ENCODE measurements around the gene SRGAP2B.
"Not testable (repeated sequence)": the region's sequence is repeated elsewhere in the genome, so short reads cannot be mapped to it uniquely, and the experiment has no call there.

The SRGAP2B gene

GRCh38 chr1:144940054-144940453 is 155.1 kb downstream of the SRGAP2B start:
- DNase-seq = not testable (repeated sequence)

GRCh38 chr1:144938627-144939026 is 156.5 kb downstream of the SRGAP2B start:
- DNase-seq = not testable (repeated sequence)

DNA sequence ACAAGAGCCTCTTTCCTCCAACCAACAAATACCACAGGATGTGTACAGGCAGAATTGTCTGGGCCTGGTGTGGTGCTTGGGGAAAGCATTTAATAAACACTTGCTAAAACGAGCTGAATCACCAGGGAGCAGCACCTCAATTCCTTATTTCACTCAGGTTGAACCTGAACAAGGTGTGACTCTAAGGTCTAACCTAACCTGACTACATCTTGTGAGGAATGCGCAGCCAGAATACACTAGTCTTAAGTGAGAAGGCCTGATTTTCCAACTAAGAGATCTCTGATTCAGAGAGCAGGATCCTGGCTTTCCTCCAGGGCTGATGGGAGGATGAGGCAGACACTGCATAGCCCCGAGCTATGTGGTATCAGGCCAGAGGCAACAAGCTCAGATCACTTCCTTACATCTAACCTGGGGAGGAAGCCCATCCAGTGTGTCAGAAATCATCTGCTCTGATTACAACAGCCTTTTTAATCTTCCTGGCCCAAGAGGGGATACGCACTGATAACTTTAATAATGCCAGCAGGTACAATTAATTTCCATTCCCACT is 158.9 kb downstream of the SRGAP2B start:
- not testable (repeated sequence) for DNase-seq

GRCh38 chr1:144935310-144935709 is 159.8 kb downstream of the SRGAP2B start:
- DNase-seq = not testable (repeated sequence)

- DNase-seq = not testable (repeated sequence)
These were observed 162.1 kb downstream of the SRGAP2B start for GRCh38 chr1:144933014-144933413.

GRCh38 chr1:144932153-144932552 is 163.0 kb downstream of the SRGAP2B start:
- DNase-seq = not testable (repeated sequence)

DNA sequence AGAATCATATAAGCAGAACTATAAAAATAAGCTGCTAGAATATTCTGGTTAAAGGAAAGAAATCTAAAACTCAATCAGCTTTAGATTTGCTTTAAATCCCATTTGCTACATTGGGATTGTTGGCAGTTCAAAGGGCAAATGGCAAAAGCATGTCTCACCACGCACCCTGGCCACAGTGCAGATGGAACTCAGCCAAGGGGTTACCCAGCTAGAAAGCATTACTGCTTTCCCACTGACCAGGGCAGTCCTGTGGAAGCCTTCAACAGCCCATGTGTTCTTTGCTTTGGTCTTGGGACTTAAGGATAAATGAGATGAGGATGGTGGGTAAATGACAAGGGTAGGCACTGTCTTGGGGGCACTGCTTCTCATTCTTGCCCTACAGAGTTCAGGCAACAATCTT is 163.6 kb downstream of the SRGAP2B start:
- not testable (repeated sequence) for DNase-seq

GRCh38 chr1:144930085-144930777 is 164.9 kb downstream of the SRGAP2B start:
- DNase-seq = not testable (repeated sequence)

DNA sequence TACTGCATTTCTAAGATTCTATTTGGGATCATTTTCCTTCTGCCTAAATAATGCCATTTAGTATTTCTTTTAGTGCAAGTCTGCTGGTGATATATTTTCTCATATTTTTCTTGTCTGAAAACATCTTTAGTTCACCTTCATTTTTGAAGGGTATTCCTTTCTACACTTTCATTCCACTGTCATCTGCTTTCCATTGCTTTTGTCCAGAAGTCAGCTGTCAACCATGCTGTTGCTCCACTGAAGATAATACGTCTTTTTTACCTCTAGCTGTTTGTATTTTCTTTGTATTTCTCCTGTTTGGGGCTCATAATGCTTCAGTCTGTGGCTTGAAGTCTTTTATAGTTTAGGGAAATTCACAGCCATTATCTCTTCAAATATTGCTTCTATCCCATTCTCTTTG is 167.8 kb downstream of the SRGAP2B start:
- DNase-seq = not testable (repeated sequence)

DNA sequence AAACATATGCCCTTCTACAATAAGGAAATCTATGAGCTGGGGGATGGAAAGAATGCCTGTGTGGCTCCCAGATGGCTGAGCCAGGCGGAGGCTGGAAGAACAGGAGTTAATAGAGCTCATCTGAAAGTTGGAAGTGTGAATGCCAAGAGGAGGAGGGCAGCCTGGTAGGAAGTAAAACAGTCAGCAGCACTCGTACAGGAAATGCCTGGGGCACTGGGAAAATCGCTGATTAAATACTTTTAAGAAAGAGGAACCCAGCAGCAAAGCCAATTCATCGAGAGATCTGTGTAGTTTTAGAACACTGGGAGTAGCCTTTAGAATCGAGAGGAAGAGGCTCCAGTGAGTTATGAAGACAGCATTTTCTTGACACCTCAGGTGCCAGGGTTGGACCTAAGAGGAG is 171.5 kb downstream of the SRGAP2B start:
- not testable (repeated sequence) for DNase-seq

DNA sequence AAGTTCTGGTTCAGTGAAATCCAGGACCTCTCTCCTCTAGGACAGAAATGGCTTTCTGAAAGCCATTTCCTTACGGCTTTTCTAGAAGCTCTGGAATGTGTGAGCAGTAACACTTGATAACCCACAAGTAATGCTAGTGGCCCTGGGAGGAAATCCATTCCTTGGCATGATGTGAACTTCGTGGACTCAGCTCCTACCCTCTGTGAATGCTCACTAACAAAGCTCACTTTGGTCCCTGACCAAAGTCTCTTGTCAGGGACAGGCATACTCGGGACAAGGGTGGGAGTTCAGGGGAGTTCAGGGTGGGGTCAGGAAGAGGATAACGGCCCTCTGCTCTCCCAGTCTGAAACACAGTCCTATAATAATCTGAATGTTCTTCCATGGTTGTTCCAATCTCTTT is 172.3 kb downstream of the SRGAP2B start:
- DNase-seq = not testable (repeated sequence)

DNA sequence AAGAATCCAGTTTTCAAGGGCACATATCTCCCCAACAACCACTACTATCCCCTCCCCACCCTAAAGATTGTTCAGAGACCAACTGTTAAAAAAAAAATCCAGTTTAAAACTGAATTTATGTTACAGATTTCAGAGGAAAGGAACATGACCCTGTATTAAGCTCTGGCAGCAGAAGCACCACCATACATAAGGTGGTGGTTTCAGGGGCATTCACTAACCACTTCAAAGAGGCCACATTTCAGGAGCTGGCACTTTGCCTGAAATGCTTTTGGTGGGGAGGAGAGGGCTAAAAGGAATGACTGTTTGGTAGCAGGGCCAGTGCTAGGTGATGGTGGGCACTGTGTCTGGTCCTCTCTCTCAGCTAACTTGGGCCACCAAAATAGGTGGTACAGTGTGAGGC is 176.0 kb downstream of the SRGAP2B start:
- DNase-seq = not testable (repeated sequence)

DNA sequence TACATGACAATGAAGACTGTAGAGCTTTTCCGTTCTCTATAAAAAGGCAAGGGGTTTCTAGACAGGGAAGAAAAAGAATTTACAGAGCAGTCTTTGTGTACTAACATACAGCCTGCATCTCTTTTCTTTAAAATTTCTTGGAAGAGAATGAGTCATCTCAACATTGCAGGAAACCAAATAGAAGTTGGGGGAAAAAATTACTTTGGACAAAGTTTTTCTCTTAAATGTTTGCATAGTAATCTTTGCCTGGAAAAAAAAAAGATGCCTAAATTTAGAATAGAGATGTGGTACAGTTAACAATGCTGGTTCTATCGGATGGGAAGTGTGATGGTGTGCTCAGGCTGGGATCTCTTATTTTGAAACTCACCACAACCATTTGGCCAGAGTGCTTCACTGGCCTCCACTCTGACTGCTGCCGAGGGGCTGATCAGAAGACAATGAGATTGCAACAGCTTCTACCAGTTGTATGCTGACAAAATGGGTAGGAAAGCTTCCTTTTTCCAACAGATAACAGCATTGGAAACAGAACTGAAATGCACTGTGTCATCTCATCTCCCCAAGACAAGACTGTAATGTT is 177.0 kb downstream of the SRGAP2B start:
- not testable (repeated sequence) for DNase-seq

DNA sequence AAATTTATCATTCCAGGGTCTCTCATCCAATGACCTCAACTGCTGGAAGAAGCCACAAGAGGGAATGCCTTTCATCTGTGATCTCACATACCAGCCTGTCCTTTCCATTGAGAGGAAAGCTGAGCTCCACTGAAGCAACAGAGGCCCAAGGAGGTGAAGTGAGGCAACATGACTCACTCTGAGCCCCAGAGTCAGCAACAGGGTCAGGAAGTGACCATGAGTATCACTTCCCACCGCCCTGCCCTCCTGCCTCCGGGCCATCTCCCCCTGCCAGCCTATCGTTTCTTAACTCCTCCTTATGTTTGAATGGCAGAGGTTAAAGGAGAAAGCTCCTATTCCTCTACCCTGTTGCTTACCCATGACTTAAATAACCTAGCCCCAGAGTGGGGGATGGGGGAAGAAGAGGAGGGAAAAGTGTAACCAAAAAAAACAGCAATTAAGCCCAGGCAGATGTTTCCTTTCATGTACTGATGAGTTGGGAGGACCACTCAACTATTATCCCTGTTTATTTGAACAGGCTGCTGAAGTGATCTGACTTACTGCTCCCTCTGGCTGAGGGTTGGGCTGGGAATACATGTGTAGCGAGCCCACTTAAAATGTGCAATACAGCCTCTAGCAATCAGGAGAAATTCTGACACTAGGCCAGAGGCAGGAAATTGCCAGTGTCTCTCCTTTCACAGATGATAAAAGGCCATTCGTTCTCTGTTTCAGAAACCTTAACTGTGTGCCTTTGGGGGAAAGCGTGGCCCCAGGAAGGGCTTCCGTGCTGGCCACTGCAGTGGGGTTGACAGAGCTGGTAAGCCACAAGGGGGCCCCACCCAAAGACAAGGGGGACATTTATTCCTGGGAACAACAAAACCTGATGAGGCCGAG is 177.7 kb downstream of the SRGAP2B start:
- DNase-seq = not testable (repeated sequence)

- DNase-seq = not testable (repeated sequence)
These were observed 181.0 kb downstream of the SRGAP2B start for GRCh38 chr1:144913977-144914734.

DNA sequence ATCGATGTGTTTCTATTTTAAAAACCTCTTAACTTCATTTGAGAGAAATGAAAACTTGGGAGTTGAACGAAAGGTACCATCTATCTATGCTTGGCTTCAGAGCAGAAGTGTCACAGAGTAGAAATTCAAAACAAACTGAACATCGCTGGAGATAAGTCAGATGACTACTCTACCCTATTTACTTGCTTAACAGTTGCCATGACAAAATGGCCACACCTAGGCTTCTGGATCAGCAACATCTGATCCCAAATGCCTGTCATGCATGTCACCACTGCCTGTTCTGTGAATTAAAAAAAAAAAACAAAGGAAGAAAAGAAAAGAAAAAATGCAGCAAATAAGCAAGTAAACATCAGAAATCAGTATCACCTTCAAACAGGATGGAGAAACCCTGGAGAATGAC is 181.7 kb downstream of the SRGAP2B start:
- DNase-seq = not testable (repeated sequence)

DNA sequence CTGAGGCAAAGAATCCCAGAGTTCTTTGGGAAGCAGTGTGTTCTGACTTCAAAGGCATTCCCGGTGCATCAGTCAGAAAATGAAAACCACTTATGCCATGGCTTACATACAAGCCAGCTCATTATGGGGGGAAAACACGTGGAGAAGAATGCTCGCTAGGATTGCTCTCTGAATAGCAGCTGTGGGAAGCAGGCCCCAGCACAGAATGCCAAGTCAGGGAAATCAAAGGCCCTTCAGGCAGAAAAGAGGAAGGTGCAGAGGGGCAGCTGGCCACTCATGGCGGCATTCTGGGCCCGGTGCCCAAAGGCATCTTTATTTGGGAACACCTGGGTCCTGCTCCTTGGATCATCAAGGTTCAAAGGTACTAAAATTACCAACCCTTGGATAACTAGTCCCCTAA is 184.4 kb downstream of the SRGAP2B start:
- DNase-seq = not testable (repeated sequence)

DNA sequence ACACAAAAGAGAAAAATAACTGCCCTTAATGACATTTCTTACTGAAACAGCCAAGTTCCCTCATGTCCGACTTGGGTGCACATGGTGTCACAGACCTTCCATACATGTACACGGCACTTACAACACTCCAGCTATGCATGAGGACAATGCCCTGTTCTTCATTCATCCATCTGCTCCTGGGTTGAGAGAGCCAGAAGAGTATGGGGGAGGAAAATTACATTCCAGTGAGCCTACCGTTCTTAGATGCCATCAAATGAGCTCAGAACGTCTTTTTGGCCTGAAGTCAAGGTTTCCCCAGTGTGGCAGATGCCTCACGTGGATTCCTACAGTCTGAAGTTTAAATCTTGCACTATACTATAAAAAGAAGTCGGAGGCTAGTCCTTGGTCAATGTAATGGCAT is 194.3 kb downstream of the SRGAP2B start:
- DNase-seq = not testable (repeated sequence)

DNA sequence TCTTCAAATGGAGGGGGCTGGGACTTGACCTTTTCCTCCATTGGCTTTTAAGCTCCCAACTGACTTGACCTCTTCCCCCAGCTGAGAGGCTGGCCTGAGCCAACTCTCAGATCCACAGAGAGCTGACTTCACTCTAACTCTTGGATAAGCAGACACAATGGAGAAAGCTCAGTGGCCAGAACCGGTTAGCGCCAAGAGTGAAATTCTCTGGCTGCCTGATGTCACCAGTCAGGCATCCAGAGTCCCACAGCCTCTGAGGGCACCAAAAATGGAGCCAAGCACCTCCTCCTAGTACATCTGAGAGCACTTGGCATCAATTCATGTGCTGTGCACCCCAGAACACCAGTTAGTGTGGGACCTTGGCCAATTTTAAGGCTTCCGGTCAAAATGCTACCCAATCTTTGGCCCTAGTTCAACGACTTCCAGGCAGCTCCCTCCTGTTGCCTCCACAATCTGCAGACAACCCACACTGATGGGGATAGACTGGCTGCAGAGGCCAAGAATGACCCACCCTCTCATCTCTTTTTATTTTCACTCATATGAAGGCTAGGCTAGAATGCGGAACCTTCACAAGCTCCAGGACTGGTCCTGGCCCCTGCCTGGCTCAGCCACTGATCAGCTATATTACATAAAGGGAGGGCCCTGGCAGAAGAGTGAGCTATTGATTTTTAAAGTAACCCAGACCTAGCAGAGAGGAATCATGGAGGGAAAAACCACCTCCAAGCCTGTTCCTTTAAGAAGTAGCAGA is 200.5 kb downstream of the SRGAP2B start:
- DNase-seq = not testable (repeated sequence)

- DNase-seq = not testable (repeated sequence)
These were observed 201.3 kb downstream of the SRGAP2B start for GRCh38 chr1:144893710-144894438.

GRCh38 chr1:144893062-144893461 is 202.1 kb downstream of the SRGAP2B start:
- DNase-seq = not testable (repeated sequence)

All from activated T-cell treated with anti-CD3 and anti-CD28 coated beads, Interleukin-2, amount 50 U/mL, for 1 hour (primary cell).